Fibroblast of skin of right biceps (primary cell): ENCODE results near the gene NPHP1.
"Not testable (repeated sequence)": the region's sequence is repeated elsewhere in the genome, so short reads cannot be mapped to it uniquely, and the experiment has no call there.

Source experiments
- DNase-seq: peaks from one replicate; pipeline ENCODE4 v3.0.0-alpha.2; 2013

Gene NPHP1

DNA sequence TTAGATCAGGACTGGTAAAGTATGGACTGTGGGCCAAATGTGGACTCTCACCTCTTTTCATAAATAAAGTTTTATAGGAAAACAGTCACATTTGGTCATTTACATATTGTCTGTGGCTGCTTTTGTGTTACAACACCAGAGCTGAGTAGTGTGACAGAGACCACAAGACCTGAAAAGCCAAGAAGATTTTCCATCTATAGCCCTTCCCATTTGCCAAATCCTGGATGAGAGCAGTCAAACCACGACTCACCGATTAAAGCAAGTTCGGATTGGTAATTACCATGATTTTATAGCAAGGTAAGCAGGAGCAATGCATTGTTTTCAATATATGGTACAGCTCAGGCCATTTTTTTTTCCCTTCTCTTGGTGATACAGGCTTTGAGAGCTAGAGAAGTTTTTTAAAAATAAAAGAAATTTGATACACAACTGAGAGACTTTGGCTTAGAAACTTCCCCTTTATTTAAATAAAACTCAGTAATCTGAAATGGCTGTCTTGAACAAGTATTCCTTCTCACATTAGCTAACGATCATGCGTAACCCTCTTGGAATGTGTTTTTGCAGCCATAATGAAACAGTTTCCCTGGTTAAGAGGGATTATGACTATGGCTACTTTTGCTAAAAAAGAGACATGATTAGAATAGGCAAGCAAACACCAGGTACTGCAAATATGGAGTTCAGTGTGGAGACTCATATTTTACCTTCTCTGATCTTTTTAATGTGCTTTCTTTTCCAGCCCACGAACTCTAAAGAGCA, 79.7 kb downstream of the NPHP1 start:
- DNase-seq = peak; percentile 78

DNA sequence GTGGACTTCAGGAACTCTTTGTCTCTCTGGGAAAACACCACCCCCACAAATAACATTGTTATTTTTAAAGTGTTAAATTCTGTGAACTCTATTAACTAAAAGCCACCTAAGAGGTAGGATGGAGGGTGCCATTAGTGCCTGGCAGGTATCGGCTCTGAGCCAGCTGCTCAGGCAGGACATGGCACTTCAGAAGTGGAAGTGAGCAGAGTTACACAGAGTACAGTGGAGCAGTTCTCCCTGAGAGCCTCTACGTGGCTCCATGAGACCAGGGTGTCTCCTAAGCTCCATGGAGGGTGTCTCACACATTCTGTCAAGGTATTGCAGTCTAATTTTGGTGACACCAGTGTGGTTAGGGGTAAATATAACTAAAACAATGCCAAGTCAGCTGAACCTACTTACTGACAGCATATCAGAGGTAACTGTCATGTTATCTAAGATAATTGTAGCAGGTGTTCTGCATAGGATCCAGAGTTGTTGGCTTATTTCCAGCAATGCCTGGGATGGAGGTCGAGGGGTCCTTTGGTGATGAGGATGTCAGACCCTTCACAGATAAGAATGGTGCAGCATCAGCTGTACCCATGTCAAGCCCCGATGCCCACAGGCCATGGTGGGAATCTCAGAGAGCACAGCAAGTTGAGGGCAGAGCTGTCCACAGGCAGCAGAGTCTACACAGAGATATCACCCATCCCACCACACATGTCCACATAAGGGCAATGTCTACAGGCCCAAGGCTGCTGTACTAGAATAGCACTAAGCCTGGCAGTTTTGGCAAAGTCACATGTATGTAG, 80.6 kb downstream of the NPHP1 start:
- DNase-seq = no peak

DNA sequence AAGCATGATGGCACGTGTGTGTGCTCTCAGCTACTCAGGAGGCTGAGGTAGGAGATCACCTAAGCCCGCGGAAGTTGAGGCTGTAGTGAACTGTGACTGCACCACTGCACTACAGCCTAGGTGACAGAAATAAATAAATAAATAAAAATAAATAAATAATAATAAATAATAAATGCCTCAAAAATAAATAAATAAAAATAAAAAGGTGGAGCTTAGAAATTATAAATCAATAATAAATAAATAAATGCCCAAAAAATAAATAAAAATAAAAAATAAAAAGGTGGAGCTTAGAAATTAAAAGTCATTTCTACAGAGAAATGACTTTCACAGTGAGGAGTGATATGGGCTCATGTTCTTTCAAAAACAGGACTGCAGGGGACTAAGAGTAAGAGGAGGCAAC, 83.2 kb downstream of the NPHP1 start:
- DNase-seq = no peak

DNA sequence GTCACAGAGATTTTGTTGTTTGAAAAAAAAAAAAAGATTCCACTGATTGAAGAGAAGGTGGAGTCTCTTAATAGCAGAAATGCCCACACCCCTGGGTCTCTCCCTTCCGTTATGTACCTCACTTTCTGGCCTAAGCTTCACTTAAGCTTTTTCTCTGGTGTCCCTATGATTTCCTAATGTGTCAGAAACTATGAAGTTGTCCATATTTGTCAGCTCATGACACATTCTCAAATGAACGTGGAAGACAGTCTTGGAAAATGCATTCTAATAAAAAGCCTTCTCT, 83.8 kb downstream of the NPHP1 start:
- no peak for DNase-seq

DNA sequence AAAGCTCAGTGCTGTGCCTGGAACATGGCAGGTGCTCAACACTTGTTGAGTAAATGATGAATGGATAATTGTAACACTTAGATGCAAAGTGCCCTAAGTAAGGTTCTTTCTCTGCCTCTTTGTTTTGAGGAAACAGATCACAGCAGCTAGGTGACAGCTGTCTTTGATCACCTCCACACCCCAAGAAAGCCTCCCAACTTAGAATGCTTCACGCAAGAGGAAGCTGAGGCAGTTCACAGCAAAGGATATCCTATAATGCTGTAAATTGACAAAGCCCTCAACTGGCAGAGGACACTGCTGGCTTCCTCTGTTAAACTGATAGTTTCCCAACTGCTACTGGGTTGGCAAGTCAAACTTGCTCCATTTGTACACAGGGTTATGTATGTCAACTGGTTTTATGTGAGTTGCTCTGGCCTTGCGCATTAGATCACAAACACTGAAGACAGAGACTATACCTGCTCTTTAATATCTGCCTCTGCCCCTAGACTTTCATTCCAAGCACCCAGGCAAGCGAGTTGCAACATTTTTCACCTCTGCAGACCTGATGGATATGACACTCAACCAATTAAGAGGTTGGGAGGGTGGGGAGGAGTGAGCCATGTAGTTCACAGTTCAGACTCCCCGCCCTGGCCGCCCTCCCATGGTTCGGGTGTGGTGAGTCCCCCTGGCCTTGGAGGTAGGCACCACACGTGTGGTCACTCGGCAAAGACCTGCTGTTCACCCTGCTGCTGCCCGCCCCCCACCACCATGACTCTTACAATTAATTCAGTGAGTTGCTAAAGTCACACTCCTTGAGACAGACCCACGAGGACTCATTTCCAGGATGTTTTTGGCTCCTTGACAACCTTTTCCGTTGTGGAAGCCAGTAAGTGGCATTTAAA, 84.4 kb downstream of the NPHP1 start:
- DNase-seq = peak; percentile 28

DNA sequence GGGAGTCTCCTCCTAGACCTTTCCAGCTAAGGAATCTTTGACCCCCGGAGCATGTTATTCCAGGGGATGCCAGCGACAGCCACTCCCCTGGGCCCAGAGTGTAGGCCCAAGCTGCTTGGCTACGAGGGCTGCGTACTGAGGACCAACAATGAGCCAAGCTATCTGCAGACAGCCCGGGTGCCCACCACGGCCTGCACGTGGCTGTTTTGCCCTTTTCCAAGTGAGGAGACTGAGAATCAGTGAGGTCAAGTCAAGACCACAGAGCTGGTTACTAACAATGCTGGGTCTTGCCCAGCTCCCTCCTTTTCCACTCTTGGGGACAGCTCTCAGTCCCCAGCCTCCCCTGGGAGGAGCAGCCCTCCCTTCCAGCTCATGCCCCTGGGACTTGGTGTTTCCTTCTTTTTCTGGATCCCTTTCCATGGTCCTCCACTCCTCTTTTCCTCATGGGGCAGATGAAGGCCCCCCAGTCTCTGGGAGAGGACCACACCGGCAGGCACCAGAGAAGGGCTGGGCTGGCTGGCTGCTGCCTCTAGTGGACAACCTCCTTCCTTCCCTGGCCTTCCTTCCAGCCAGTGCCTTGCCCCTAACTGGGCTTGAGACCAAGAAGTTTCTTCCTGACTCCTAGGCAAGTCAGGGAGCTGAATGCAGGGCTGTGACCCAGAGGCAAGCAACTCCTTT, 88.6 kb downstream of the NPHP1 start:
- peak; percentile 60 for DNase-seq

DNA sequence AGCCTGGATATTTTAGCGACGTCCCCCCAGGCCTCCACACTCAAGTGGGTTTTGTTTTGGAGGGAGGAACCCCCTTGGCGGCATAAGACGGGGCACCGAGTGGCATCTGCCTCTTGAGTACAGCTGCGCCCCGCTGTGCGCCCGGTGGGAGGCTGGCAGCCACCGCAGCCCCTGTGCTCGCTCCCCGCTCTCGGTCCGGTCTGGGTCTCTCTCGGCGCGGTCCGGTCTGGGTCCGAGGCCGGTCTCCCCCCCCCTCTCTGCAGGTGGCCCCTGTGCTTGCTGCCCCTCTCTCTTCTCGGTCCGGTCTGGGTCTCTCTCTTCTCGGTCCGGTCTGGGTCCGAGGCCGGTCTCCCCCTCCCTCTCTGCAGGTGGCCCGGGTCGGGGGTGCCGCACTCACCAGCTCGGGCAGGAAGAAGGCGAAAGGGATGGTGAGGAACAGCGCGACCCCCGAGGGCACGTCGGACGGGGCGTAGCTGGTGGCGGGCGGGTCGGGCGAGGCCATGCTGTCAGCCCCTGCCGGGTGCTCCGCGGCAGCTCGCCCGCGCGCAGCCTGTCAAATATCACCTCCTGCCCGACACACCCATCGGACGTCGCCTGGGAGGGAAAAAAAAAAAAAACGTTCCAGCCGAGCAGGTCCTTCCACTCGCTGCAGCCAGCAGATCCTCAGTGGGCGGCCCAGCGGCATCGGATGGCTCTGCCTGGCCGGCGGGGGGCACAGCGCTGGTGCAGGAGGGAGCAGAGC, 89.4 kb downstream of the NPHP1 start, which contains the start of gene MALL:
MALL (minus strand) TSS at position 532 of the 742 bp plus-strand sequence; CDS start at position 502, 30 bp downstream.
- DNase-seq = no peak

DNA sequence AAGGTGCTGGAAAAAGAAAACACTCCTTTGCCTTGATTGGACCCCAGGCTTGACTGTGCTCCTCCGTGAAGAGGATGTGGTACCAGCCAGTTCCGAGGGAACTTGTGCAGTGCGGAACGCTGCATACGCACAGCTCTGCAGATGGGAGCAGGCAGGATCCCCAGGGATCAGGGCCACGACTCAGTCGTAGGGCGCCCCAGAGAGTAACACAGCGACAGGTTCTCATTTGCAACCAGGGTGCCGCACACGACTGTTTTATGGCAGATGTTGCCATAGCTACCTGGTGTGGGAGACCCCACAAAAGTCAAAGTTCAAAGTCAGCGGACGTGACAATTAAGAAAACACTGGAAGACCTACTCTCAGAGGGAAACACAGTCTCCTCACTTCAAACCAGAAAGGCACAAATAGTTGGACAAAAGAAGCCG, 90.0 kb downstream of the NPHP1 start:
- DNase-seq = no peak

DNA sequence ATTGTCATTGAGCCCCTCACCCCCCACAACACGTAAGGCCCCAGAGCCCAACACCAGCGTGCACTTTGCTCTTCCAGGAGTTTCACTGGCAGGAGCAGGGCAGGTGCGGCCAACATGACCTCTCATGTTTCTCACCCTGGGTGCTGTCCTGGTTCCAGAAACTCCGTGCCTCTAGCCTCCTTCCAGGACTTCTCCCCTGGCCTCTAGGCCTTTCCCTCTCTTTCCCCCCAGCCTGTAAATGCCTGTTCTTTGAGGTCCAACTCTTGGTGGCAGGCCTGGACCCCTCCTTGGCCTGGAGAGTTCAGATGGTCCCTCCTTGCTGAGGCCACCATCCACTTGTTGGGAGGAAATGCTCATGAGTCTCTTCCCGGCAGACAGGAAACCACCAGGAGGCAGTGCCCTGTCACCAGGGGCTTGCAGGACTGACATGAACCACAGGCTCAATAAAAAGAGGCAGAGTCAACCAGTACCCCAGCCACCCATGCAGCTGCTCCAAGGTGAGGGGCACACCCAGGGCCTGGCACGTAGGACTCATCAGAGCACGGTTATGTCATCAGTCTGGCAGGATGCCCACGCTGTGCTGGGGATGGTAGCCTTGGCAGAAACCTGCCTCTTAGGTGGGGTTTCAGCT, 90.7 kb downstream of the NPHP1 start:
- peak; percentile 36 for DNase-seq

DNA sequence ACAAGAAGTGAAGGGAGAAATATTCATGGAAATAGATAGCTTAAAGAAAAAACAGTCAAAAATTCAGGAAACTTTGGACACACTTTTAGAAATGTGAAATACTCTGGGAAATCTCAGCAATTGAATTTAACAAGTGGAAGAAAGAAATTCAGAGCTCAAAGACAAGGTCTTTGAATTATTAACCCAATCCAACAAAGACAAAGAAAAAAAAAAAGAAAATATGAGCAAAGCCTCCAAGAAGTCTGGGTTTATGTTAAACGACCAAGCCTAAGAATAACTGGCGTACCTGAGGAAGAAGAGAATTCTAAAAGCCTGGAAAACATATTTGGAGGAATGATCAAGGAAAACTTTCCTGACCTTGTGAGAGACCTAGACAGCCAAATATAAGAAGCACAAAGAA, 96.5 kb downstream of the NPHP1 start:
- not testable (repeated sequence) for DNase-seq

DNA sequence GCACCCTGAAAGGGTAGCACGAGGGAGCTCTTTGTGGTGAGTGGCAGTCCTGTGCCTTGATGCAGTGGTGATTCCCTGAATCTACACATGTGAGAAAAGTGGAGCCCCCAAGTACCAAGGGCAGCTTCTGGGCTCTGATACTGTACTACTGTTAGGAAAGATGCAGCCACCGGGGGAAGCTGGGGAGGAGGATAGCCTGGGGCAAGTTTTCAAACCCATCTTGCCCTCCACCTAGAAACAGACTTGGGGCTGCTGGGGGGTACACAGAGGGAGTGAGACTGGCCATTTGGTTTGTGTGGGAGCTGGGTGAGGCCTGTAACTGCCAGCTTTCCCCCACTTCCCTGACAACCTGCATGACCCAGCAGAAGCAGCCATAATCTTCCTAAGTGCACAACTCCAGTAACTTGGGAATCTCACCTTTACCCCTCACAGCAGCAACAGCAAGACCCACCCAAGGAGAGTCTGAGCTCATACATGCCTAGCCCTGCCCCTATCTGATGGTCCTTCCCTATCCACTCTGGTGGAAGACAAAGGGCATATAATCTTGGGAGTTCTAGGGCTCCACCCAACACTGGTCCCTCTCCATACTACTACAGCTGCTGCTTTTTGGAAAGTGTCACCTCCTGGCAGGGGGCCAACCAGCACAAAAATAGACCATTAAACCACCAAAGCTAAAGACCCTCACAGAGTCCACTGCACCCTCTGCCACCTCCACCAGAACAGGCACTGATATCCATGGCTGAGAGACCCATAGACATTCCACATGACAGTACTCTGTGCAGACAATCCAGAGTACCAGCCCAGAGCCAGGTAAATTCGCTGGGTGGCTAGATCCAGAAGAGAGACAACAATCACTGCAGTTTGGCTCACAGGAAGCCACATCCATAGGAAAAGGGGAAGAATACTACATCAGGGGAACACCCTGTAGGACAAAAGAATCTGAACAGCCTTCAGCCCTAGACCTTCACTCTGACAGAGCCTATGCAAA, 97.4 kb downstream of the NPHP1 start:
- DNase-seq = no peak

DNA sequence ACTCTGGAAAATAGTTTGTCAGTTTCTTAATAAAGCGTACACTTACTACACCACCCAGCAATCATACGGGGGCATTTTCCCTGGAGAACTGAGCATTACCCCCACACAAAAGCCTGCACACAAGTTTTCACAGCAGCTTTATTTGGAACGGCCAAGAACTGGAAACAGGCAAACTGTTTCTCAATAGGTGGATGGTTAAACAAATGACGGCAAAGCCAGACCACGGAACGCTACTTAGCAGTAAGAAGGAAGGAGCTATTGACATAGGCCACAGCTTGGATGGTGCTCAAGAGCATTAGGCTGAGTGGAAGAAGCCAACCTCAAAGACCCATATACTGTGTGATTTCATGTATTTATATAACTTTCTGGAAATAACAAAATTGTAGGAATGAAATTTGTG, 98.2 kb downstream of the NPHP1 start:
- peak; percentile 76 for DNase-seq

DNA sequence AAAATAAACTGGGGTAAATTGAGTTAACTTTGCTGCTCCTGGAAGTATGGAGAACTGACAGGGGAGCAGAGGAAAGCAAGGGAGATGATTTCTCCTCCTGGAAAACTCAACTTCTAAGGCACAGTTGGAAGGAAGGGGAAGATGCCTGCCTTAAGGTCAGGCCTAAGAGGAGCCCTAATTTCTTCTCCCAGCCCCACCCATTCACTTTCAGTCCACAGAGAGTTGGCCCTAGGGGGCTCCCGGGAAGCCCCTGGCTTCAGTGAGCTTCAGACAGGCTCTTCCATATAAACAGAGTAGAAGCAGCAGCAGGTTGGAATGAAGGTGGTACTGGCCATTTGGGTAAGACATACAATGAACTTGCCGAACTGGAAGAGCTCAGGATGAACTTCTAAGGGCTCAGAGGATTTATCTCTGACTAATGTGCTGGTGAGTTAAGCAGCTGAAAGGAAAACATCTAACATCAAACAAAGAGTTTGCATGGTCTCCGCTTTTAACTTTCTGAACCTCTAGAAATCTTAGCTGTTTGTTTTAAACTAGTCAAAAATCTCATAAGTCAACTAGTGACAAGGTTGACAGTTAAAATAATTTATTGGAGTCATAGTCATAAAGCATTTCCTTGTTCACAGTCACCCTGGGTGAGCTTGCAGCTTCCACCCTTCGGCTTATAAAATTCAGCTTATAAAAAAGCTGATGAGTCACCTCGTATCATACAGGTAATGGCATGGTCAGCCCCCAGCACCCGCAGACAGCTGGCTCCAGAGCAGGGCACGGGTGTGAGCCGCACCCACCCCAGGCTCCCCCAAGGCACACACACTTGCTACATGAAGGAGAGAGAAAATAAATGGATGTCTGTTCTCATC, 99.0 kb downstream of the NPHP1 start:
- peak; percentile 82 for DNase-seq

DNA sequence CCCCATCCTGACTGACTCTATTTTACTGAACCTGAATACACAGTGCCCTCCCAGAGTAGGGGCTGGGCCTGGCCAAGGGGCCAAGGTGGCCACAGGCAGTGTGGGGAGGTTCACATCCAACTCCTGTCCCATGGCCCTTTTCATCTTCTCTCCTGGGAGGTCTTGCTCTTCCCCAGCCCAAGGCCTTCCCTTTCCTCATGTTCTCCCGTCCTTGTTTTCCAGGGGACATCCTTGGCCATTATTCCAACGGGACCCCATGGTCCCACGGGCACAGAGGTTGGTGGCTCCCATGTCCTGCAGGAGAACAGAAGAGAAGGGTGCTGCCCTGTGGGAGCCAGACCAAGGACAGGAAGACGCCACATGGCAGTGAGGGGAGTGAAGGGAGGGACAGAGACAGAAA, 99.6 kb downstream of the NPHP1 start:
- no peak for DNase-seq

DNA sequence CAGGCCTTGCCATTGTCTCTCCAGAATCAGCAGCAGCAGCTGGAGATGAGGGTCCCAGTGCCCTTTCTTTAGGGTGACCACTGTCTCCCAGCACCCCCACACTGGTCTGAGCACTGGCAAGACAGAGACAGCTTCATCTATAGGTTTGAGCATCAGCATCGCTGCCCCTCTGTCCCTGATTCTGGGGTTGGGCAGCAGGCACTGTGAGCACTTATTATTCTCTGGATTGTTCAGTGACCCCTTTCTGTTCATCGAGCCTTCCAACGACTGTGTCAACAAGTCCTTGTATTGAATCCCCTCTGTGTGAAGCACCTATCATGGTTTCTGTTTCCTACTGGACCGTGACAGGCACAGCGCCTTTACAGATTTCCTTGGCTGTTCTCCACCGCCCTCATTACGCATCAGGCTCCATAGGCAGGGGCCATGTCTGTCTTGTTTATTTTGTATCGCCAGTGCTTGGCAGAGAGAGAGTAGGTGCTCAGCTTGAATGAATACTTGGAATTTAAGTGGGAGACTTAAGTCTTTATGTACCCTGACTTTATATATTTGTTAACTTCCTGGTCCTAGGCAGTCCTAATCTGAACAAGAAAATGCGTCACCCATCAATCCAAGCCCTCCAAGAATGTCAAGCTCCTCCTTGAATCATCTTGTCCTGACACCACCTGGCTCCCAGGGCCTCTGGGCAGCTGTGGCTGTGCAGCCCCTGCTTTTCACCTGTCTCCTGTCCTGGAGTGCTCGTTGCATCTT, 100.6 kb downstream of the NPHP1 start:
- no peak for DNase-seq

DNA sequence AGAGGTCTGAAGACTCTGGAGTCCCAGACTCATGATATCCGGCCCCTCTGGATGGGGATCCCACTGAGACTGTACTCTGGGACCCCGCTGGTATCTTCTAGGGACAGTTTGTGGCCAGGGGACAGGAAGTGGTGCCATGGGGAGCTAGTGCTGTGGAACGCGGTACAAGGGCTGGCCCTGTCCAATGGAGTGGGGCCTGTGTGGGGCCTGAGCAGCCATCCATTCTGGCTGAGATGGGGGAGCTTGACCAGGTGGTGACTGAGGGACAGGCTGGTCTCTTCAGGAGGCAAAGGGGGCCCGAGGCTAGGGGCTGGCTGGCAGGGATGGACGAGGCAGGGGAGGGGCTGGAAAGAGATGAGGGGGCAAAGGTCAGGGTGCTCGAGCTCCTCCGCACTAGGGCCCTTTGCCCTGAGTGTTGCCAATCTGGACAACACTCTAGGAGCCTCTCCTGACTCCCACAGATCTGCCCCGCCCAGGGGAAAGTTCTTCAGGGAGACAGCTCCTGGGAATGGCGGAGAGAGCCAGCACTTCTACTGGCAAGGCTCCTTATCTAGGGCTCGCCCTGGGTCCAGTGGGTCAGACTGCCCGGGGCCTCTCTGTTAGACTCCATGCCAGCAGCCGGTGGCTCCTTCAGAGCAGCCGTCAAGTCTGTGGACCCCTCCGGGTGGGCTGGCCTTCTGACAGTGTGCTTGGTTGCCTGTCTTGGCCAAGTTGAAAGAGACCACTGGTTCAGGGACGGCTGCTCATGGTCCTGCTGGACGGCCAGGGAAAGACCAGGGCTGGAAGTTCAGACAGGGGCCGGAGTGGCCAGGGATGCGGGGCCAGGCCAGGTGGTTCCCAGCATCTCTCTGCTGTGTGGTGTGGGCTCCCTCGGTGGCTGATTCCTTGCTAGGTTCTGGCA, 101.5 kb downstream of the NPHP1 start:
- no peak for DNase-seq
